Astrocyte of the cerebellum (primary cell): ENCODE results near the gene NAALAD2.
"Not testable (repeated sequence)": the region's sequence is repeated elsewhere in the genome, so short reads cannot be mapped to it uniquely, and the experiment has no call there.

Experiments used
- DNase-seq: peaks from one replicate; pipeline ENCODE4 v3.0.0-alpha.2; 2011; ENCODE audit warnings: low read depth
- H3K4me3 ChIP-seq: 2 replicates; pipeline ENCODE4 v1.5.1; 2011; ENCODE audit warnings: mild to moderate bottlenecking, low read depth, low read length, moderate library complexity
- CTCF ChIP-seq: IDR thresholded peaks from 2 replicates; pipeline ENCODE4 v1.5.1; 2012; ENCODE audit warnings: low read length, low read depth, moderate library complexity, mild to moderate bottlenecking; ENCODE audit errors: missing control alignments
- in situ Hi-C: cut with HindIII; loops from 2 replicates; pipeline ENCODE4 v1.10.0; 2017; ENCODE audit warnings: low sequenced_read_pairs

Gene NAALAD2

GRCh38 chr11:90124371-90124770 is 10.1 kb upstream of the NAALAD2 start:
- H3K4me3 ChIP-seq: no peak overlapping the region
- in situ Hi-C loops: no loop called here
- no peak for TF ChIP-seq CTCF

GRCh38 chr11:90124946-90125345 is 9.5 kb upstream of the NAALAD2 start:
- DNase-seq: no peak
- H3K4me3 ChIP-seq: no peak overlapping the region
- TF ChIP-seq CTCF: no peak
- in situ Hi-C loops: no loop called here

More at GRCh38 chr11:90124371-90124770, 10.1 kb upstream of the NAALAD2 start:
- DNase-seq: no peak

- H3K4me3 ChIP-seq: peak overlapping the region; percentile 67
- in situ Hi-C loops: no loop called here
- no peak for TF ChIP-seq CTCF
- DNase-seq: no peak
Measured at GRCh38 chr11:90133560-90134477, 644 bp upstream of the NAALAD2 start.

GRCh38 chr11:90135016-90135415 is 553 bp downstream of the NAALAD2 start:
- in situ Hi-C loops: no loop called here
- no peak for DNase-seq
- H3K4me3 ChIP-seq: peak overlapping the region; percentile 67
- no peak for TF ChIP-seq CTCF

GRCh38 chr11:90148900-90149299 is 14.4 kb downstream of the NAALAD2 start:
- in situ Hi-C loops: no loop called here
- TF ChIP-seq CTCF: no peak
- no peak overlapping the region for H3K4me3 ChIP-seq
- no peak for DNase-seq

- in situ Hi-C loops, H3K4me3 ChIP-seq, DNase-seq: not testable (repeated sequence)
Measured at GRCh38 chr11:90166982-90167573, 32.6 kb downstream of the NAALAD2 start.

GRCh38 chr11:90167704-90168103 is 33.2 kb downstream of the NAALAD2 start:
- DNase-seq, H3K4me3 ChIP-seq, in situ Hi-C loops: not testable (repeated sequence)
